ENCODE data around the gene JUNB. TPM values are rescaled to one million over a fixed set of nuclear protein-coding genes. Genes with fewer than 3 reads are reported as not detected.
"Not testable (repeated sequence)": the region's sequence is repeated elsewhere in the genome, so short reads cannot be mapped to it uniquely, and the experiment has no call there.

The JUNB gene
- total RNA-seq, 3 donors from 2014 or later = 261 to 295 (median 287) TPM

GRCh38 chr19:12800923-12801465 lies 9.7 kb downstream of the JUNB start:
- H3K4me1 Mint-ChIP-seq (ENCODE audit: low read depth) = peaks cover 29% of the 10 kb centered on the region
- no peak for DNase-seq
- peak; percentile 44 to 47 for ATAC-seq
- H3K36me3 Mint-ChIP-seq (ENCODE audit: insufficient read depth) = no peaks in the 10 kb centered on the region
- no peaks in the 10 kb centered on the region for H3K9me3 Mint-ChIP-seq
- H3K4me3 Mint-ChIP-seq = peak overlapping the region; percentile 86
- no peaks in the 10 kb centered on the region for H3K27me3 Mint-ChIP-seq (ENCODE audit: low read depth)

DNA sequence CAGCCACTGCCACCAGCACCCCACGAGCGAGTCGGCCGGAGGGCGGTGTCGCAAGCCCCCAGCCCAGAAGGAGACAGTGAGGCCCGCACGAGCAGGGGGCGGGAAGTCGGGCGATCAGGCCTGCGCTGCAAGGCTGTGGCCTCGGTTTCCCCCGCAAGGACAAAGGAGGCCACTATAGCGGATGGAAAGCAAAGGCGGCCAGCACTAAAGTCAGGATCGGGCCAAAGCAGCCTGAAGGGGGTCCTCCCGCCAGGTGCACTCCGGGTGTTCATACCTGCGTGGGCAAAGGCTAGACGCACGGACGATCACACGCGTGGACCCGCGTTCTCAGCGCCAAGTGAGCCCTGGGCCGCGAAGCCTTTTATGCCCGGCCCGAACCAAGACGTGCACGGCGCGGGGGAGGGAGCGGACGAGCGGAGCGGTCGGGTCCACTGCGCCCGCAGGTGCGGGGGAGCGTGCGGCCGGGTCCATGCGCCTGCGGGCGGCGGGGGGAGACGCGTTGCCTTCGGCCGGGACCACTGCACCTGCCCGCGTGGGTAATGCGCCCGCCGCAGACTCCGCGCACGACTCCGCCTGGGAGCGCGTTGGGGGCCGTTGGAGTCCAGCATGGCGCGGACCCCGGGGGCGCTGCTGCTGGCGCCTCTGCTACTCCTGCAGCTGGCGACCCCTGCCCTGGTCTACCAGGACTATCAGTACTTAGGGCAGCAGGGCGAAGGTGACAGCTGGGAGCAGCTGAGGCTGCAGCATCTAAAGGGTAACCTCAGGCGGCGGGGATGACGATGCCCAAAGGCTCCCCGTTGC lies 10.4 kb downstream of the JUNB start, which contains the start of the genes PRDX2 and THSD8:
PRDX2 (minus strand) TSS at position 335 of the 801 bp plus-strand sequence. CDS start 539 bp downstream, outside the sequence.
THSD8 (plus strand) TSS at position 604 of the 801 bp plus-strand sequence; CDS start at position 607, 3 bp downstream.
- H3K9me3 Mint-ChIP-seq = no peaks in the 10 kb centered on the region
- DNase-seq (peak; percentile 57), ATAC-seq (peak; percentile 66 to 70)
- peak within 1 kb of the TSS; percentile 86 for H3K4me3 Mint-ChIP-seq
- no peaks in the 10 kb centered on the region for H3K36me3 Mint-ChIP-seq (ENCODE audit: insufficient read depth)
- H3K4me1 Mint-ChIP-seq (ENCODE audit: low read depth) = peaks cover 29% of the 10 kb centered on the region
- H3K27me3 Mint-ChIP-seq (ENCODE audit: low read depth) = no peaks in the 10 kb centered on the region

DNA sequence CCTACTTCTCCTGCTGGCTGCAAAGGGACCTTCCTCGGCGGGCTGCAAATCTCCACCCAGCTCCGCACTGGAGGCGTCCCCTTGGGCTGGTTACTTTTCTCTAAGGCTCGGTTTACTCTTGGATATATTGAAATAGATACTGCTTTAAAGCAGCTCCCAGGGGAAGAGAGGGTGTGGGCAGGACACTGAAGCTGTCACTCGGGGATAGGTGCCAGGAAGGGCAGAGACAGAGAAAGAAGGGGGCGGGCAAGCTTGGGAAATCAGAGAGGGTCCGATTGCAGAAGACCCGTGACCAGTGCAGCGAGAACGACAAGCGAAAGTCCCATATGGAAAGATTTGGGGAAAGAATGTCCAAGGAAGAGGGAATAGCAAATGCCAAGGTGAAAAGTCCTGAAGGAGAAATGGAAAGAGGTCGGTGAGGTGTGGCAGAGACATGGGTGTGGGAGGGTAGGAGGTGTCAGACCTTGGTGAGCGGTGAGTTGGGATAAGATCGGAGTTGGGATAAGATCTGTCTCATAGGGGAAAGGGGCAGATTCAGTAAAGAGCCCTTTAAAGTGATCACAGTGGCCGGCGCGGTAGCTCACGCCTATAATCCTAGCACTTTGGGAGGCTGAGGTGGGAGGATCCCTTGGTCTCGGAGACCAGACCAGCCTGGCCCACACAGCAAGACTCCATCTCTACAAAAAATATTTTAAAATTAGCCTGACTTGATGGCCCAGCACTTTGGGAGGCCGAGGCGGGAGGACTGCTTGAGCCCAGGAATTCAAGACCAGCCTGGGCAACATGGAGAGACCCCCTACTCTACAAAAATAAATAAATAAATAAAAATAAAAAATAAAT lies 11.2 kb downstream of the JUNB start:
- Mint-ChIP-seq H3K36me3 (ENCODE audit: insufficient read depth) (no peaks in the 10 kb centered on the region), H3K4me3 (peak overlapping the region; percentile 86), H3K9me3 (no peaks in the 10 kb centered on the region), H3K27me3 (ENCODE audit: low read depth) (no peaks in the 10 kb centered on the region), H3K4me1 (ENCODE audit: low read depth) (peaks cover 33% of the 10 kb centered on the region)
- DNase-seq = no peak
- no peak for ATAC-seq

- H3K4me1 Mint-ChIP-seq (ENCODE audit: low read depth) = peaks cover 33% of the 10 kb centered on the region
- H3K36me3 Mint-ChIP-seq (ENCODE audit: insufficient read depth) = peaks cover 3% of the 10 kb centered on the region
- no peak for ATAC-seq
- H3K27me3 Mint-ChIP-seq (ENCODE audit: low read depth) = no peaks in the 10 kb centered on the region
- no peaks in the 10 kb centered on the region for H3K9me3 Mint-ChIP-seq
- no peak for DNase-seq
- no peak overlapping the region for H3K4me3 Mint-ChIP-seq
Measured at GRCh38 chr19:12804051-12804450, 12.8 kb downstream of the JUNB start.

- Mint-ChIP-seq H3K4me1 (ENCODE audit: low read depth) (peaks cover 19% of the 10 kb centered on the region), H3K9me3 (no peaks in the 10 kb centered on the region), H3K27me3 (ENCODE audit: low read depth) (no peaks in the 10 kb centered on the region), H3K4me3 (peak within 1 kb of the TSS; percentile 91), H3K36me3 (ENCODE audit: insufficient read depth) (peaks cover 6% of the 10 kb centered on the region)
- DNase-seq (peak; percentile 81), ATAC-seq (peak; percentile 95)
Measured at GRCh38 chr19:12806242-12807081, 15.2 kb downstream of the JUNB start, which contains the start of gene RNASEH2A. TSS of gene RNASEH2A (plus strand) at chr19:12806584. CDS start at chr19:12806674, 90 bp downstream.

DNA sequence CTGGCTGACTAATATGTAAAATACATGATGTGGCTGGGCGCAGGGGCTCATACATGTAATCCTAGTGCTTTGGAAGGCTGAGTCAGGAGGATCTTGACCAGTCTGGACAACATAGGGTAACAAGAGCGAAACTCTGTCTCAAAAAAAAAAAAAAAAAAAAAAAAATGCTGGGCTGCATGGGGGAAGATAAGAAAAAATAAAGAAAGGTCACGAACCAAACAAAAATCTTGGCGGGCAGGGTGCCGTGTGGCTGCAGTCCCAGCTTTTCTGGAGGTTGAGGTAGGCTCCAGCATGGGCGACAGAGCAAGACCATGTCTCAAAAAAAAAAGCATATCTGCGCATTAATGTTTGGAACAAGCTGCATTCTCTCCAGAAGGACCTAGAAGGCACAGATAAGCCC lies 23.8 kb downstream of the JUNB start:
- Mint-ChIP-seq H3K27me3 (ENCODE audit: low read depth) (no peaks in the 10 kb centered on the region), H3K9me3 (no peaks in the 10 kb centered on the region), H3K4me3 (no peak overlapping the region), H3K36me3 (ENCODE audit: insufficient read depth) (peaks cover 9% of the 10 kb centered on the region), H3K4me1 (ENCODE audit: low read depth) (no peaks in the 10 kb centered on the region)
- DNase-seq (no peak), ATAC-seq (no peak)

DNA sequence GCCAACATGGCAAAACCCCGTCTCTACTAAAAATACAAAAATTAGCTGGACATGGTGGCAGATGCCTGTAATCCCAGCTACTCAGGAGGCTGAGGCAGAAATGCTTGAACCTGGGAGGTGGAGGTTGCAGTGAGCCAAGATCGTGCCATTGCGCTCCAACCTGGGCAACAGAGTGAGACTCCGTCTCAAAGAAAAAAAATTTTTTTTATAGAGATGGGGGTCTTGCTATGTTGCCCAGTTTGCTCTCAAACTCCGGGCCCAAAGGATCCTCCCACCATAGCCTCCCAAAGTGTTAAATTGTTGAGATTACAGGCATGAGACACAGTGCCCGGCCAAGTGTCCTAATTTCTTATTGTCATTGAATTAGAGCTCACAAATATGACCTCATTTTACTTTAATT lies 25.9 kb downstream of the JUNB start:
- not testable (repeated sequence) for H3K36me3 Mint-ChIP-seq (ENCODE audit: insufficient read depth); H3K27me3 Mint-ChIP-seq (ENCODE audit: low read depth); H3K4me3 Mint-ChIP-seq; H3K9me3 Mint-ChIP-seq; DNase-seq; H3K4me1 Mint-ChIP-seq (ENCODE audit: low read depth); ATAC-seq

- not testable (repeated sequence) for H3K27me3 Mint-ChIP-seq (ENCODE audit: low read depth); H3K4me3 Mint-ChIP-seq; H3K4me1 Mint-ChIP-seq (ENCODE audit: low read depth); H3K9me3 Mint-ChIP-seq; DNase-seq; ATAC-seq; H3K36me3 Mint-ChIP-seq (ENCODE audit: insufficient read depth)
Measured at GRCh38 chr19:12817810-12818209, 26.5 kb downstream of the JUNB start.

DNA sequence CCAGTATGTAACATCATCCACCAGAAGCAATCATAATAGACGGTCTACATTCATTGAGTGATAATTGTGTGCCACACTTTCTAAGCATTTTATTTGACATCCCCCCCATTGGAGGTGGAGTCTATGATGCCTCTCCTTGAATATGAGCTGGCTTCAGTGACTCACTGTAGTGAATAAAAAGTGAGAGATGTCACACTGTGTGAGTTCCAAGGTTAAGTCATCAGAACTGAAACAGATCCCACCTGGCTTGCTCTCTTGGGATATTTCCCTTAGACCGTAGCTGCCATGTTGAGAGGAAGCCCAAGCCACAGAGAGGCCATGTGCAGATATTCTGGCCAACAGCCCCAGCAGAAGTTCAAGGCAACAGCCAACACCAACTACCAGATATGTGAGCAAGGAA lies 30.5 kb downstream of the JUNB start:
- Mint-ChIP-seq H3K4me1 (ENCODE audit: low read depth) (peaks cover 5% of the 10 kb centered on the region), H3K4me3 (no peak overlapping the region), H3K36me3 (ENCODE audit: insufficient read depth) (no peaks in the 10 kb centered on the region), H3K9me3 (peaks cover 7% of the 10 kb centered on the region), H3K27me3 (ENCODE audit: low read depth) (peaks cover 20% of the 10 kb centered on the region)
- ATAC-seq = peak; percentile 58 to 67
- no peak for DNase-seq

DNA sequence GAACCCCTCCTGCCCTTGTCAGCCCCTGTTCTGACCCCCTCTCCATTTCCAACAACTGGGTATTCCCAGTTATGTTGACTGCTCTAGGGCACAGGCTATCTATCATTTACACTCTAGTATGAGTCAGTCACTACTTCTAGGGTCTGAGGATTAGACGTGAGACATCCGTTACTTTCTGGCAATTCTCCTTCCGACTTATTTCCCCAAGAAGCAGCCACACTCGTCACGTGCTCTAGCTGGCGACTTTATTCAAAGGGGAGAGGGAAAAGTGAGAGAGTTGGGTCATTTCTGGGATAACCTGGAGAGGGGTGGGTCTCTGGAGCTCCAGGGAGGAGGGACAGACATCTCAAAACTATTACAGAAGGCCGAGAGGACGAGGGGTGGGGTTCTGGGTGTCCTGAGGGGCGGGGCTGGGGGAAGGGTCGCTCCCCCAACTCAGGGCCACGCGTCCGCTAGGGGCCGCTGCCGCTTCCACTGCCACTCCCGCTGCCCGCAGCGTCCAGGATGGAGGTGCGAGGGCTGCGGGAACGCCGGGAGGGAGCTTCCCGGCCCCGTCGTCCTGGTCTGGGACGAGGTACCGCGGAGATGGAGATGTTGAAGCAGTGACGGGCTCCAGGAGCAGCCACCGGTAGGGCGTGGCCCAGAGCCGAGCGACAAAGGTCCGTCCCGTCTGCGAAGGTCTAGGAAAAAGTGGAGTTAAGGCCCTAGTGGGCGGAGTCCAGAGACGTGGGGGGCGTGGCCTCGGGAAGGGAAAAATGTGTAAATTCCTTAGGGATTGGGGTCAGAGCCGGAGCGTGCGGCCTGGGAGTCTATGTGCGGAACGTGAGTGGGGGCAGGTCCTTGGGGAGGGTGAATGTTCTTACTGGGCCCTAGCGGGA lies 34.2 kb downstream of the JUNB start:
- DNase-seq = no peak
- no peaks in the 10 kb centered on the region for H3K36me3 Mint-ChIP-seq (ENCODE audit: insufficient read depth)
- peak; percentile 38 to 47 for ATAC-seq
- peaks cover 5% of the 10 kb centered on the region for H3K4me1 Mint-ChIP-seq (ENCODE audit: low read depth)
- H3K4me3 Mint-ChIP-seq = no peak overlapping the region
- H3K9me3 Mint-ChIP-seq = peaks cover 7% of the 10 kb centered on the region
- H3K27me3 Mint-ChIP-seq (ENCODE audit: low read depth) = peaks cover 56% of the 10 kb centered on the region

DNA sequence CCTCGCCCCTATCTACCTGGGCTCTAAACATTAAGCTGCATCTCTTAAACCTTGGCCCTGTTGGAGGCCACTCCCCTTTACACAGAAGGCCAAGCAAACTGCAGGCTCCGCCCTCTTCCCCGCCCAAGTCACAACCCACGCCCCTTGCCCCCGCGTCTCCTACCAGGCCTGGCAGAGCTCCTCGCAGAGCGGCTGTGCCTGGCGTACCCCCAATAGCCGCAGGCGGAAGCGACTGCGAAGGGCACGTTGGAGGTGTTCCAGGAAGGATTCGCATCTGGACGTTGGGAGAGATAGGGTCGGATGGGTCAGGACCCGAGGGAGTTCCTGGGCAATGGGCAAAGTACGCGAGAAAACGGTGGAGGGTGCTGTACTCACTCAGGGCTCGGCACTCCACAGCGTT lies 37.2 kb downstream of the JUNB start:
- DNase-seq (no peak), ATAC-seq (peak in 1 of 2 donors; percentile 52)
- no peaks in the 10 kb centered on the region for H3K36me3 Mint-ChIP-seq (ENCODE audit: insufficient read depth)
- no peak overlapping the region for H3K4me3 Mint-ChIP-seq
- no peaks in the 10 kb centered on the region for H3K9me3 Mint-ChIP-seq
- peaks cover 82% of the 10 kb centered on the region for H3K27me3 Mint-ChIP-seq (ENCODE audit: low read depth)
- peaks cover 15% of the 10 kb centered on the region for H3K4me1 Mint-ChIP-seq (ENCODE audit: low read depth)

DNA sequence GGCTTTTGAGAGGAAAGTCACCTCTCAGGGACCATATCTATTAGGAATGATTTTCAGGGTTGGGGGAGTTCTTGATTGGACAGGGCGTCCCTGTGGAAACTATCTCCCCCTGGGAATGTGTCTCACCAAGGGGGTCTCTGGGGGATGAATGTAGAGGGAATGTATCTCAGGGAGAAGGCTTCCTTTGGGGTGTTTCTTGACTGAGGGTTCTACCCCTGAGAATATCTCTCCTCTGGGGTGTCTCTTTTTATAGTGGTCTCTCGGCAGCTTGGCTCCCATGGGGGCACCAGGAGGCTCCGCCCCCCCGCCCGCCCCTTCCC lies 42.1 kb downstream of the JUNB start:
- Mint-ChIP-seq H3K27me3 (ENCODE audit: low read depth) (peaks cover 82% of the 10 kb centered on the region), H3K9me3 (no peaks in the 10 kb centered on the region), H3K36me3 (ENCODE audit: insufficient read depth) (no peaks in the 10 kb centered on the region), H3K4me1 (ENCODE audit: low read depth) (peaks cover 21% of the 10 kb centered on the region), H3K4me3 (no peak overlapping the region)
- ATAC-seq (no peak), DNase-seq (no peak)
